Kidney (tissue), 14 donors: ENCODE results near the gene AK1. TPM values are rescaled to one million over a fixed set of nuclear protein-coding genes. Genes with fewer than 3 reads are reported as not detected.

ENCODE experiments used
- DNase-seq, 5 donors: peaks; one replicate each; pipeline ENCODE4 v3.0.0-alpha.2; 2013 to 2020
- FAIRE-seq: peaks from 2 replicates; lab custom pipeline; 2012; peaks lifted over from hg19 to GRCh38; lab: Jason Lieb, UNC
- H3K27ac ChIP-seq, 2 donors: one replicate each; pipeline ENCODE4 v1.7.0; 2013; ENCODE audit warnings: low read depth in 2 of 2, low read length in 2 of 2, inconsistent platforms in 1 of 2
- H3K27me3 ChIP-seq: one replicate; pipeline ENCODE4 v1.7.1; 2013; ENCODE audit warnings: low read length, inconsistent platforms; ENCODE audit not compliant: control insufficient read depth, insufficient read depth
- H3K36me3 ChIP-seq, 3 donors: one replicate each; pipeline versions ENCODE4 v1.7.0 to v1.7.1; 2013; ENCODE audit warnings: low read length in 3 of 3, control low read depth in 1 of 3, inconsistent platforms in 1 of 3; ENCODE audit not compliant: insufficient read depth in 3 of 3, control insufficient read depth in 2 of 3
- H3K4me1 ChIP-seq, 3 donors: one replicate each; pipeline versions ENCODE4 v1.7.0 to v1.7.1; 2013; ENCODE audit warnings: low read length in 3 of 3, inconsistent platforms in 1 of 3, low read depth in 1 of 3; ENCODE audit not compliant: control insufficient read depth in 2 of 3, insufficient read depth in 2 of 3
- H3K4me3 ChIP-seq, 3 donors: one replicate each; pipeline versions ENCODE4 v1.7.0 to v1.8.1; 2013; ENCODE audit warnings: low read length in 3 of 3, control low read depth in 1 of 3, inconsistent platforms in 1 of 3
- H3K9ac ChIP-seq, 3 donors: one replicate each; pipeline versions ENCODE4 v1.7.0 to v1.7.1; 2013; ENCODE audit warnings: low read length in 3 of 3, control low read depth in 1 of 3, inconsistent platforms in 1 of 3
- H3K9me3 ChIP-seq, 3 donors: one replicate each; pipeline versions ENCODE4 v1.7.0 to v1.7.1; 2013; ENCODE audit warnings: low read length in 3 of 3, control low read depth in 1 of 3, inconsistent platforms in 1 of 3; ENCODE audit not compliant: control insufficient read depth in 2 of 3, insufficient read depth in 1 of 3
- CTCF ChIP-seq: IDR thresholded peaks from 3 replicates; pipeline ENCODE4 v1.5.1; 2012; ENCODE audit warnings: mild to moderate bottlenecking, moderate library complexity, borderline replicate concordance; ENCODE audit not compliant: insufficient read depth; ENCODE audit errors: extremely low read depth
- intact Hi-C: fragments of 100-400 bp; cut with DNase I; formaldehyde crosslinking; loops from one replicate; pipeline ENCODE4 v1.11.1; 2022
- polyA plus RNA-seq: library from polyadenylated mRNA; stranded (reverse); fragments of 350-450 nt; fragmentation: Illumina TruSeq; extraction: RNeasy Lipid Tissue Mini Kit (QIAGEN cat#74804); gene quantifications from one replicate; pipeline ENCODE4 v1.2.3, GENCODE V29; 2014; ENCODE audit warnings: low read depth, low replicate concordance; ENCODE audit not compliant: insufficient read depth
- total RNA-seq: library from RNA; stranded (reverse); fragmentation: NEBNext Ultra II Directional; extraction: Animal tissue kit (Norgen Biotek cat#: 25700); gene quantifications from one replicate; pipeline ENCODE4 v1.2.1, GENCODE V29; 2021
- donor health status: control.
- donor health status: control.
- donor health status: control.
- donor health status: control.
- donor health status: control.
- donor health status: DM: yes; HTN: yes; CAD: no.
- donor health status: Normal renal cell carcinoma (clear cell type).

Gene AK1
- total and polyA plus RNA-seq, 2 donors from 2014 or later = 77.9 to 185 TPM

DNA sequence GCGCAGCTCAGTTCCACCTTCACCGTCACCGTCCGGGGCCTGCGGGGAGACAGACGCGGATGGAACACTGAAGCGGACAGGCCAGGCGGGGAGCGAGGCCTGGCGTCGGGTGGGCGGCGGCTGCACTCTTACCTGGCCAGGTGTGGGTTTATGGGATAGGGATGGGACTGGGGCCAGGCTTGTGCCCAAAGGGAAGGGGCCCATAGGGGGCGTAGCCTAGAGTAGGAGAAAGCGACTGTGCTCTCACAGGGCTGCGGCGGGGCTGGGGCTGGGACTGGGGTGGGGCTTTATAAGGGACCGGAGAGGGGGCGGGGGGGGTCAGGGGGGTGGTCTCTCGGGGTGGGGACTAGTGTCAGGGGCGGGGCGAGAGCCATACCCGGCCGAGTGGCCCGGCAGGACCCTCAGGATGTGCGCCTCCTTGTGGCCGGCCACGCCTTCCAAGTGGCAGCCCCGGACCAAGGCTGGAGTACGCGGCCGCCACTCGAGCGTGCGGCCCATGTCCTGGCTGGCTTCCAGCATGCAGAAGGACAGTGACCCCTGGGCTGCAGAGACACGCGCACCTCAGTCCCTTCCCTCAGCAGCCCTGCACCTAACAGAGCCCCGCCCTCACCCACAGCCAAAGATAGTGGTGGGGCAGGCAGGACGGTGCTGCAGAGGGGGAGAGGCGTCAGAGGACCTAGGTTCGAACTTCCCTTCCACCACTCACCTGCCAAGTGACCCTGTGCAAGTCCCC is 52.0 kb downstream of the AK1 start:
- peak; percentile 36 for TF ChIP-seq CTCF
- Histone ChIP-seq H3K9ac (no peak overlapping the region), H3K27me3 (no peaks in the 10 kb centered on the region), H3K4me3 (no peak overlapping the region), H3K9me3 (no peaks in the 10 kb centered on the region), H3K4me1 (peaks cover 0 to 27% (median 8%) of the 10 kb centered on the region in 3 donors), H3K27ac (no peak overlapping the region), H3K36me3 (peaks cover 0 to 17% (median 10%) of the 10 kb centered on the region in 3 donors)
- intact Hi-C loops = no loop called here
- DNase-seq = peak; percentile 65 to 89 (median 78)
- no peak for FAIRE-seq

- H3K9me3 ChIP-seq = no peaks in the 10 kb centered on the region
- intact Hi-C loops = no loop called here
- peaks cover 0 to 13% (median 8%) of the 10 kb centered on the region in 3 donors for H3K4me1 ChIP-seq
- no peak for TF ChIP-seq CTCF
- H3K27ac ChIP-seq = no peak overlapping the region
- H3K27me3 ChIP-seq = no peaks in the 10 kb centered on the region
- peaks cover 0 to 39% (median 11%) of the 10 kb centered on the region in 3 donors for H3K36me3 ChIP-seq
- H3K9ac ChIP-seq = no peak overlapping the region
- no peak overlapping the region for H3K4me3 ChIP-seq
- no peak for DNase-seq
- FAIRE-seq = no peak
Observed at GRCh38 chr9:127822108-127822507, 55.4 kb downstream of the AK1 start.

GRCh38 chr9:127818574-127818973 is 58.9 kb downstream of the AK1 start:
- H3K36me3 ChIP-seq = peaks cover 0 to 31% (median 13%) of the 10 kb centered on the region in 3 donors
- FAIRE-seq (no peak), DNase-seq (peak in 1 of 5 donors; percentile 50)
- H3K4me1 ChIP-seq = no peaks in the 10 kb centered on the region
- H3K9me3 ChIP-seq = no peaks in the 10 kb centered on the region
- H3K27me3 ChIP-seq = no peaks in the 10 kb centered on the region
- TF ChIP-seq CTCF = no peak
- H3K4me3 ChIP-seq = no peak overlapping the region
- intact Hi-C loops = no loop called here
- no peak overlapping the region for H3K27ac ChIP-seq
- no peak overlapping the region for H3K9ac ChIP-seq
